ENCODE measurements around the gene RSU1. TPM values are rescaled to one million over a fixed set of nuclear protein-coding genes. Genes with fewer than 3 reads are reported as not detected.

RSU1 gene
- total RNA-seq, 1 donor from 2014 or later = 81.6 TPM

DNA sequence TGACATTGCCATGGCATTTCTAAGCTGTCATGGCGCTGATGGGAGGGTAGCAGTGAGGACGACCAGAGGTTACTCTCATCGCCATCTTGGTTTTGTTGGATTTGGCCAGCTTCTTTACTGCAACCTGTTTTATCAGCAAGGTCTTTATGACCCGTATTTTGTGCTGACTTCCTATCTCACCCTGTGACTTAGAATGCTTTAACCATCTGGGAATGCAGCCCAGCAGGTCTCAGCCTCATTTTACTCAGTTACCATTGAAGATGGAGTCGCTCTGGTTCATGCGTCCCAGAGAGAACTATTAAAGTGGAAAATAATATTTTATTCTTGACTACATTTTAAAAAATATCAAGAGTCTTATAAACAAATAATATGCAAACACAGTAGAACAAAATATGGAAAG is 131.7 kb downstream of the RSU1 start:
- Histone ChIP-seq H3K9me3 (no peaks in the 10 kb centered on the region), H3K4me1 (no peaks in the 10 kb centered on the region), H3K27me3 (ENCODE audit: low read depth) (no peaks in the 10 kb centered on the region), H3K4me3 (no peak overlapping the region), H3K27ac (no peak overlapping the region), H3K36me3 (peaks cover 5% of the 10 kb centered on the region)
- TF ChIP-seq, protein P1, sequence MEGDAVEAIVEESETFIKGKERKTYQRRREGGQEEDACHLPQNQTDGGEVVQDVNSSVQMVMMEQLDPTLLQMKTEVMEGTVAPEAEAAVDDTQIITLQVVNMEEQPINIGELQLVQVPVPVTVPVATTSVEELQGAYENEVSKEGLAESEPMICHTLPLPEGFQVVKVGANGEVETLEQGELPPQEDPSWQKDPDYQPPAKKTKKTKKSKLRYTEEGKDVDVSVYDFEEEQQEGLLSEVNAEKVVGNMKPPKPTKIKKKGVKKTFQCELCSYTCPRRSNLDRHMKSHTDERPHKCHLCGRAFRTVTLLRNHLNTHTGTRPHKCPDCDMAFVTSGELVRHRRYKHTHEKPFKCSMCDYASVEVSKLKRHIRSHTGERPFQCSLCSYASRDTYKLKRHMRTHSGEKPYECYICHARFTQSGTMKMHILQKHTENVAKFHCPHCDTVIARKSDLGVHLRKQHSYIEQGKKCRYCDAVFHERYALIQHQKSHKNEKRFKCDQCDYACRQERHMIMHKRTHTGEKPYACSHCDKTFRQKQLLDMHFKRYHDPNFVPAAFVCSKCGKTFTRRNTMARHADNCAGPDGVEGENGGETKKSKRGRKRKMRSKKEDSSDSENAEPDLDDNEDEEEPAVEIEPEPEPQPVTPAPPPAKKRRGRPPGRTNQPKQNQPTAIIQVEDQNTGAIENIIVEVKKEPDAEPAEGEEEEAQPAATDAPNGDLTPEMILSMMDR (IDR thresholded peaks at IDR 0.05) = no peak
- DNase-seq = no peak
- ATAC-seq = no peak
- intact Hi-C loops (cut with DNase I) = no loop called here

DNA sequence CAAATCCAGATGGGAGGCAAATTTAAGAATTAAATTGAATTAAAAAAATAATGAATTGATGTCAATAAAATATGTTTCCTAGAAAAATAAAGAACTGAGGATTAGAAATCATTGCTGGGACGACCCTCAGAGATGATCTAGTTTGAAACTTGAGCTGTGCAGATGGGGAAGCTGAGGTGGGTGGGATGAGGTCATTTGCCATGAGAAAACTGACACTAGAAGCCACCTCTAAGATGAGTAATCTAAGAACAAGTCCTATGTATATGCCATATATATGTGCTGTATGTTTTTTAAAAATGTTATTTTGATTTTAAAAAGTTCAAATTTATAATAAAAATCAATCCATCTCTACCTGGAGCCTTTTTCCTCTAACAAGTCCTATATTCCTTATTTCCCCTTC is 135.7 kb downstream of the RSU1 start:
- no peak overlapping the region for H3K4me3 ChIP-seq
- TF ChIP-seq, protein P1 (IDR thresholded peaks at IDR 0.05) = no peak
- ATAC-seq = no peak
- H3K4me1 ChIP-seq = no peaks in the 10 kb centered on the region
- H3K36me3 ChIP-seq = no peaks in the 10 kb centered on the region
- intact Hi-C loops (cut with DNase I) = no loop called here
- no peak overlapping the region for H3K27ac ChIP-seq
- no peak for DNase-seq
- H3K9me3 ChIP-seq = no peaks in the 10 kb centered on the region
- H3K27me3 ChIP-seq (ENCODE audit: low read depth) = no peaks in the 10 kb centered on the region

DNA sequence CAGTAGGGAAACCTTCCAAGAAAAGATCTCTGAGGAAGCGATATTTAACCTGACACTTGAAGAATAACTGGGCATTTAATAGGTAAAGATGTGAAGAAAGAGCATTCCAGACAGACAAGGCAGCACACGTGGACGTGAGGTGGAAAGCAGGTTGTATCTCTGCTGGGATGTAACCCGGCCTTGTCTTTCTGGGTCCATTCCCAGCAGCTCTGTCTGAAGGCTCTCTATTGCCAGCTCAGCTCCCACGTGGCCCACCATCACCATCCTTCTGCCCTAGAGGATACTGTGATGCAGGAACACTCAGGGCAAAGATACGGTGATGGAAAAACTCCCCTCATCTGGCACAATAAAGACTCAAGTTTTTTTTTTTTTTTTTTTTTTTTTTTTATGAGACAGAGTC is 137.7 kb downstream of the RSU1 start:
- TF ChIP-seq, protein P1 (IDR thresholded peaks at IDR 0.05) = no peak
- Histone ChIP-seq H3K4me3 (no peak overlapping the region), H3K4me1 (no peaks in the 10 kb centered on the region), H3K9me3 (no peaks in the 10 kb centered on the region), H3K27ac (no peak overlapping the region), H3K27me3 (ENCODE audit: low read depth) (no peaks in the 10 kb centered on the region), H3K36me3 (no peaks in the 10 kb centered on the region)
- no peak for ATAC-seq
- intact Hi-C loops (cut with DNase I) = no loop called here
- DNase-seq = no peak

DNA sequence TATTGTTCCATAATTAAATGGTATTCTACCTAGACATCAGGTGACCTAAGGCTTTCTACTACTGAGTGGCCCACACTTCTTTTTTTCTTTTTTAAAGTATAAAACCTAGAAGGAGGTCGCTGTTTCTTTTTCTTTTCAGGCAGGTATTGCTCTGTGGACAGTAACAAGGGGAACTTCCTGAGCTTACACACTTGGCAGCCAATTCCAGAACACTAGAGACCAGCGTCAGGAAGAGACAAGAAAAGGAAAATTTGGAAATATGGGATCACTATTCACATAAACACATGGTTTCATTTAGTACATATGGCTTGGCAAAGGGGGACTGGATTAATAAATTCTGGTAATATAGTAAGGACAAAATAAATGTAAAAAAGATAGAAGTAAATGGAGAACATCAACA is 141.9 kb downstream of the RSU1 start:
- TF ChIP-seq, protein P1 (IDR thresholded peaks at IDR 0.05) = no peak

DNA sequence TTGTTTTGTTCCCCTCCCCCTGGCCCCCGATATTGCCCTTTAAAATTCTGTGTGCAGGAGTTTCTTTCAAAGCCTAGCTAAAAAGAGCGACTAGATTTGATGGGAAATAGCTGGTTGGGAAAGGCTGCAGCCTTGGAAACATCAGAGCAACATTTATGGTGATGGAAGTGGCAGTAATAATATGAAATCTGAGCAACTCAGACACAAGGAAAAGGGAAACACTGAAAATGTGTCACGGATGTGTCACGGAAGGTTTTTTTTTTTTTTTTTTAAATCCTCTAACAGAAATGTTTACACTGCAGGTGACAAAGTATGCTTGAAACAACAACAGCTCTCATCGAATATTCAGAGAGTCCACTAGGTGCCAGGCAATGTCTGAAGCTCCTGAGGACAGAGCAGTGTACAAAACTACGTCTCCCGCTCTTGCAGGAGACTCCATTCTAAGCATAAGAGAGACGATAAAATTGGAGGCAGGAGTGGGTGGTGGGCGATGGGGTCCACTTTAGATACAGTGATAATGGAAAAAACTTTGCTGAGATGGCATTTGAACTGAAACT is 143.0 kb downstream of the RSU1 start:
- no peak for ATAC-seq
- intact Hi-C loops (cut with DNase I) = no loop called here
- H3K27me3 ChIP-seq (ENCODE audit: low read depth) = no peaks in the 10 kb centered on the region

More for the DNA sequence above, 141.9 kb downstream of the RSU1 start:
- no peaks in the 10 kb centered on the region for H3K4me1 ChIP-seq
- DNase-seq (no peak), ATAC-seq (no peak)
- H3K27ac ChIP-seq = no peak overlapping the region
- H3K9me3 ChIP-seq = no peaks in the 10 kb centered on the region
- no peak overlapping the region for H3K4me3 ChIP-seq
- intact Hi-C loops (cut with DNase I) = no loop called here
- H3K36me3 ChIP-seq = no peaks in the 10 kb centered on the region
- H3K27me3 ChIP-seq (ENCODE audit: low read depth) = no peaks in the 10 kb centered on the region

More for the DNA sequence above, 143.0 kb downstream of the RSU1 start:
- Histone ChIP-seq H3K36me3 (no peaks in the 10 kb centered on the region), H3K9me3 (no peaks in the 10 kb centered on the region), H3K27ac (no peak overlapping the region), H3K4me1 (no peaks in the 10 kb centered on the region), H3K4me3 (no peak overlapping the region)
- no peak for DNase-seq
- TF ChIP-seq, protein P1 (IDR thresholded peaks at IDR 0.05) = no peak
